ENCODE measurements around the gene SMDT1. TPM values are rescaled to one million over a fixed set of nuclear protein-coding genes. Genes with fewer than 3 reads are reported as not detected.

Gene SMDT1, protein sequence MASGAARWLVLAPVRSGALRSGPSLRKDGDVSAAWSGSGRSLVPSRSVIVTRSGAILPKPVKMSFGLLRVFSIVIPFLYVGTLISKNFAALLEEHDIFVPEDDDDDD
- total RNA-seq: 100 to 1,000 TPM; 120 to 134 TPM

DNA sequence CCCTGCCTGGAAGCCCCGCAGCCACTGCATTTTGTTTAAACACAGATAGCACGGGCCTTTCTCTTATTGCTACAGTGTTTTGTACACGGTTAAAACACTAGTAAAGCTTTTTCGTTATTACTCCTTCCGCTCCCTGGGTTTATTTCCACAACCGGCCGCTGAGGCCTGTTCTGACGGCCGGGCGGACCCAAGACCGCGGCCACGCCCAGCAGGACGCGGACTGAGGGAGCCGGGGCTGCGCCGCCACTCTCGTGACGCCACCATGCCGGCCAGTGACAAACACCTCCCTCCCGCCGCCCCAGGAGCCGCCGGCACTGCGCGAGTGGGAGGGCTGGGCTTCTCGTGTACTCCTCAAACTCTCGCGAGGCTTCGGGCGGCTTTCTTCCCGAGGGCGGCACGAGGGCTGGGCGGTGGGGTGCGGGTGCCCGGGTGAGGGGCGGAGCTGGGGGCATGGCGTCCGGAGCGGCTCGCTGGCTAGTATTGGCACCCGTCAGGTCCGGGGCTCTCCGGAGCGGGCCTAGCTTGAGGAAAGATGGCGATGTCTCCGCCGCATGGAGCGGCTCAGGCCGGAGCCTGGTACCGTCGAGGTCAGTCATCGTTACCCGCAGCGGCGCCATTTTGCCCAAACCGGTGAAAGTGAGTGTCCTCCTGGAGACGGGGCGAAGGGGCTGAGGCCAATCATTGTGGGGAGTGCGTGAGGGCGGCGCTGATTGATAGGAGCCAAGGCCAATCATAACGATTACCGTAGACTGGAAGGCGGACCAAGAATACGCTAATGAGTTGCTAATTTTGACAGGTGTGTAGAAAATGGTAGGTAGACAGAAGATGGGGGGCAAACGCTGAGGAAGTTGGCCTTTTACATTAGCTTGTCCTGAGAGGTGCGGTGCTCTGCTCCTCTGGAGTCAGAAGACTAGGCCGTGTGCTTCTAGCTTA, at the start of gene SMDT1:
TSS of gene SMDT1 (plus strand) at position 382 of the 933 bp plus-strand sequence. CDS start at position 451, 69 bp downstream.

DNA sequence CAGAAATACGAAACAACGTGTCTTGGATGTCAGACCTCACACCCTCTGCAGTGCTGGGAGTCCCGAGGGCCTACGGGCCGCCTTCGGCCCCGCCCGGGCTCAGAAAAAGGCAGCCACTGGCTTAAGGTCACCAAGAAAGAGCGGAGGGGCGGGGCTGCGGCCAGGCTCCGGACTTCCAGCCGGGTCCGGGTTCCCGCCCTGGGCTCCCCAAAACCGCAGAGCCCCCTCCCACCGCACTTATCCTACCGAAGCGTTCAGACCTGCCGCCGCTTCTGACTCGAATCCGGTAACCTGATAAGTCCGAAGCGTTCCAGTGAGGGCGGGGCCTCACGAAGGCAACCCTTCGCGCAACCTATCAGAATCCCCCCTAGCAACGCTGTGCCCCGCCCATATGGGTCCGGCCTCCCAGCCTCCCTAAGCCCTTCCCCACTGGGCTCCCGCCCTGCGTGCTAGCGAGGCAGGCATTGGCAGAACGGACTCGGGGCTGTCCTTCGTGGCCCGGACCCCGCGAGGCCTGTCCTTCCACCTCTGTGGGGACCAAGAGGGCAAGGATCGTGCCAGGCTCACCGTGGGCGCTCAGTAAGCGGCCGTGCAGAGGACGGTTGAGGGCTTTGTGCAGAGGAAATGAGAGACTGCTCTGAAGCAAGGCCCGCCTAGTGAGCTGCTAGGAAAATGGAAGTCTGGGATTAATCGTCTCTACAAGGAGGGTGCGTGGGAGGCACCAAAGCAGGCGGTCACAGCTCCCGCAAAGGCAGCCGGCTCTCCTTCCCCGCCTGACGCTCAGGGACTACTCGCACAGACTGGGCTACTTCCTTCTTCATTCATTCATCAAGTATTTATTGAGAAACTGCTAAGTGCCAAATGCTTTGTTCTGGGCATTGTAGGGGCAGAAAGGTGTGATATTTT, 8.7 kb upstream of the SMDT1 start, which contains the start of gene NAGA:
TSS of gene NAGA (minus strand) at position 296 of the 906 bp plus-strand sequence. CDS start 515 bp downstream, outside the sequence.

DNA sequence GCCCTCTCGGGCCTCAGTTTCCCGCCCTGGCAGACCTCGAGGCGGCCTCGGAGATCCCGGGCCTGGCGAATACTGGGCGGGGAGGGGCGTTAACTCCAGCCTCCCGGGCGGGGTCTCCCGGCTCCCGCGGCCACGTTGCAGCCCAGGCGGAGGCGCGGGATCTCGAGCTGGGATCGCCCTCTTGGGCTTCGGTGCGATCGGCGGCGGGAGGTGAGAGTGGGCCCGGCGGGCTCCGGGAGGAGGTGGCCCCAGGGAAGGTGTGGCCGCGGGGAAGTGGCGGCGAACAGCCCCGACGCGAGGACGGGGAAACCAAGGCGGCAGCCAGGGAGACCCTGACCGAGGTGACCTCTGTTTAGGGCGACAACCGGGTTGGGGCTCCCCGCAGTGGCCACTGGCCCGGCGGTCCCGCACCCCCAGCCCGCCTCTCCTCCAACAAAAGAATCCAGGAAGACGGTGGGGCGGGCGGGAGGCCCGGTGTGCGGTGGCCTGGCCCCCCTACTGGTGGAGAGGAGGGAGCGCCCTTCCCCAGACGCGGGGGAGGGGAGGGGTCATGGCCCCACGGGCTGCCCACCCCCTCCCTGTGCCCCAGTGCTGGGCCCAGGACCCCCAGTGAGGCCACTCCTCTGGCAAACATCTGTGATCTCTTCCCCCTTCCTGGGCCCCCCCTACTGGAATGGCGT, 5.2 kb upstream of the SMDT1 start, which contains the start of gene PHETA2:
TSS of gene PHETA2 (plus strand) at position 117 of the 680 bp plus-strand sequence. CDS start 3,046 bp downstream, outside the sequence.

DNA sequence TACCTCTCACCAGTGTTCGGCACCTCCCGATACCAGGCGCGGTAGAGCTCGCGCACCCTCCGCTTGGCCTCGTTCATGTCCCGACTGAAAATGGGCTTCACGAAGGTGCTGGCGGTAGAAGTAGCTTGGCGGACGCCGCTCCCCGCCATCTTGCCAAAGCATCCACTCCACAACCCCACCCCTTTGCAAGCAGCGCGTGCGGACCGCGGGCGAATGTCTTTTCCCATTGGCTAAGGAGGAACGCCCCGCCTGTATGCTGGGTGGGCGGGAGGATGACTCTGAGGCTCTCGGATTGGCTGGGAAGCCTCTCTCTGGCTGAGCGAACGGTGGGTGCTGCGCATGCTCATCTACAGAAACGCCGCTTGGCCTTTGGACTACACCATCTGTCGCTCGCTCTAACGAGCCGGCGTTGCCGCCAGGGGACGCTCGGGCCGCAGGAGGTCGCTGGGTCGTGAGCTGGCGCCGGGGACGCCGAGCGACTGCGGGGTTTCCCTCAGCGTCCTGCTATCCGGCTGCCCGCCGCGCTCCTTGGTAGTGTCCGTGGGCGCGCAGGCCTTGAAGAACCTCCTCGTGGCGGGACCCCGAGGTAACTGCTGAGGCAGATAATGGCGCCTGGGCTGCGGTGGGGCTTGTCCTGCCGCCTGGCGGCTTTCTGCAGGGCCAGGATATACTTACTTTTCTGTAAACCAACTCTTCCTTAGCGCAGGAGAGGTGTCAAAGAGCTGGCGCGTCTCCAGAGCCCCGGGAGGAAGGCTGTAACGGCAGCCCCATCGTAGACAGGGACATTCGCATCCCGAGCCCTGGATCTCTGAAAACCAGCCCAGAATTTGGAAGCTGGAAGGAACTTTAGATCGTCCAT, 11.3 kb downstream of the SMDT1 start, which contains the start of gene NDUFA6:
TSS of gene NDUFA6 (minus strand) at position 177 of the 859 bp plus-strand sequence. CDS start at position 149, 28 bp downstream.

DNA sequence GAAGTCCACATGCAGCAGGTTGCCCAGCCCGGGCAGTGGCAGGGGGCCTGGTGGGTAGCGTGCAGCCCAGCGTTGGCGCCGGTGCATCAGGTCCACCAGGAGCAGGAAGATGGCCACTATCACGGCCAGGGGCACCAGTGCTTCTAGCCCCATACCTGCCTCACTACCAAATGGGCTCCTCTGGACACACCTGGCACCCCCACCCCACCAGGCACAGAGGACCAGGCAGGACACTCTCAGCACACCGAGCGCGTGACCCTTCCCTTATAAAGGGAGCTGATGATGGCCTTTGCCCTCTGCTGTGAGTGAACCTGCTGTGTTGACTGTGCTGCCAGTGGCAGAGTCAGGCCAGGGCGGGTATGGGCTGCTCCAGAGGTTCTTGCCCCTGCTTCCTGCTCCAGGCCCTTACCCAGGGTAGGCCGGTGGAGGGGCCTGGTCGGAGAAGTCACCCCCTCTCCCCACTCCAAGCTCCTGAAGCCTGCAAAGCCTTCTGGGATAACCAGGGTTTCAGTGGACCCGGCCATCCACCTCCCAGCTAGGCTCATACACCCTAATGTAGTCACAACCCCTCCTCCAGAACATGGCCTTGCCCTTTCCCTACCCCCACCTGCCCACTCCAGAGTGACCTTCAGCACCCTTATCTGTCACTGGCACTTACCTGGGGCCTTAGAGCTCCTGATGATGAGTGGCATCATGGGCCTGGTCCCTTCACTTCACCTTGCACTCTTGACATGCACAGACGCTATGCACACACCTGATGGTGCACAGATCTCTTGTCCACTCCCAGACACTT, 51.3 kb downstream of the SMDT1 start, which contains the start of gene CYP2D6:
TSS of gene CYP2D6 (minus strand) at position 172 of the 793 bp plus-strand sequence. CDS start at position 153, 19 bp downstream.

Other genes starting within 250 kb of the SMDT1 start
- 100 to 1,000 TPM; 146 to 148 TPM for gene SREBF2, start 246.6 kb upstream of the SMDT1 start, total RNA-seq
- under 1 TPM in 1 of 2 experiments, not detected in 1; 0.18 TPM for gene SHISA8, start 164.6 kb upstream of the SMDT1 start, total RNA-seq
- 1 to 10 TPM; 1.5 to 1.9 TPM for gene TNFRSF13C, start 152.9 kb upstream of the SMDT1 start, total RNA-seq
- 10 to 100 TPM; 65.7 to 69.3 TPM for gene CENPM, start 132.5 kb upstream of the SMDT1 start, total RNA-seq
- gene SEPTIN3, start 110.3 kb upstream of the SMDT1 start, total RNA-seq: 1 to 10 TPM; 1.9 to 2.1 TPM
- 1 to 10 TPM; 1.7 to 1.9 TPM for gene WBP2NL, start 80.9 kb upstream of the SMDT1 start, total RNA-seq
- gene NAGA, start 8.9 kb upstream of the SMDT1 start, total RNA-seq: 10 to 100 TPM; 21.1 to 21.2 TPM
- 1 to 10 TPM; 2.6 to 2.8 TPM for gene PHETA2, start 5.5 kb upstream of the SMDT1 start, total RNA-seq
- 10 to 100 TPM; 70.6 to 72.1 TPM for gene NDUFA6, start 11.1 kb downstream of the SMDT1 start, total RNA-seq
- 1 to 10 TPM; 3.4 to 3.7 TPM for gene CYP2D6, start 51.1 kb downstream of the SMDT1 start, total RNA-seq
- gene TCF20, start 191.0 kb downstream of the SMDT1 start, total RNA-seq: 10 to 100 TPM; 84.2 to 90.7 TPM